K562 (cell line): ENCODE measurements around the gene ZNF804A. TPM values are rescaled to one million over a fixed set of nuclear protein-coding genes. Genes with fewer than 3 reads are reported as not detected.

Source experiments
- ATAC-seq: fragments of 200-7000 bp; cut with Tn5 transposase; 3 replicates; pipeline ENCODE4 v1.9.1; 2020; ENCODE audit warnings: moderate library complexity
- BruUV-seq: library from RNA; stranded (reverse); fragments of 400-500 nt; replicated peaks from 2 replicates; lab custom pipeline; 2021; lab: Mats Ljungman, UMichigan
- CTCF ChIA-PET: fragments of 300-600 bp; formaldehyde crosslinking; extraction: SDS; loops from one replicate; lab custom pipeline; 2021; ENCODE audit warnings: low intra/inter-chr PET ratio; lab: Yijun Ruan, JAX
- POLR2A ChIA-PET: fragments of 300-600, 350-650 bp; sonication (Branson Sonifier 250); formaldehyde crosslinking; extraction: SDS; loops from one replicate; lab custom pipeline; 2021; ENCODE audit warnings: antibody characterized with exemption, inconsistent platforms; lab: Yijun Ruan, JAX
- DNase-seq, 4 experiments: peaks; one replicate each; pipeline versions ENCODE4 v3.0.0 to v3.0.0-alpha.2; 2011 to 2018; ENCODE audit warnings: low spot score in 3 of 4, mixed read lengths in 3 of 4; ENCODE audit errors: extremely low read depth in 1 of 4
- FAIRE-seq: peaks from 2 replicates; lab custom pipeline; 2011; peaks lifted over from hg19 to GRCh38; lab: Jason Lieb, UNC
- H2AFZ ChIP-seq: 2 replicates; pipeline ENCODE4 v1.6.0; 2011; ENCODE audit warnings: low read depth, low read length, control low read depth, inconsistent platforms
- H3K27ac ChIP-seq: fragments of 200-600 bp; 3 replicates; pipeline ENCODE4 v1.8.0; 2011; ENCODE audit warnings: low read depth, mild to moderate bottlenecking, control low read depth, inconsistent platforms, low read length, moderate library complexity, mixed read lengths; ENCODE audit errors: extremely low read depth
- H3K27me3 ChIP-seq, 2 experiments: fragments of 300-600 bp in 1 of 2; 2 replicates in 1 of 2; 3 replicates in 1 of 2; pipeline versions ENCODE4 v1.6.0 to v1.8.0; 2011; ENCODE audit warnings: inconsistent platforms in 2 of 2, low read length in 2 of 2, mild to moderate bottlenecking in 1 of 2, mixed read lengths in 1 of 2, moderate library complexity in 1 of 2; ENCODE audit not compliant: control insufficient read depth in 2 of 2, insufficient read depth in 2 of 2
- H3K36me3 ChIP-seq: fragments of 300-600 bp; 3 replicates; pipeline ENCODE4 v1.8.0; 2011; ENCODE audit warnings: mild to moderate bottlenecking, low read length, inconsistent platforms; ENCODE audit not compliant: control insufficient read depth, insufficient read depth
- H3K4me1 ChIP-seq, 2 experiments: fragments of 200-600 bp in 1 of 2; replicated peaks in 1 of 2; 2 replicates in 1 of 2; 3 replicates in 1 of 2; pipeline versions ENCODE4 v1.5.1 to v1.8.0; 2011; ENCODE audit warnings: inconsistent platforms in 2 of 2, low read length in 2 of 2, mild to moderate bottlenecking in 1 of 2, mixed read lengths in 1 of 2, moderate library complexity in 1 of 2; ENCODE audit not compliant: control insufficient read depth in 2 of 2, insufficient read depth in 2 of 2
- H3K4me2 ChIP-seq: 2 replicates; pipeline ENCODE4 v1.6.1; 2011; ENCODE audit warnings: low read length, control low read depth, inconsistent platforms, mixed read lengths; ENCODE audit not compliant: insufficient read depth
- H3K4me3 ChIP-seq: fragments of 200-600 bp; sonication (generic), shearing (Covaris generic); 2 replicates; pipeline ENCODE4 v1.5.1; 2016; ENCODE audit warnings: control low read depth, inconsistent platforms
- H3K79me2 ChIP-seq: fragments of 200-600 bp; 3 replicates; pipeline ENCODE4 v1.8.0; 2011; ENCODE audit warnings: low read length, inconsistent platforms; ENCODE audit not compliant: control insufficient read depth, insufficient read depth
- H3K9ac ChIP-seq, 2 experiments: 2 replicates each; pipeline versions ENCODE4 v1.6.0 to v1.6.1; 2011; ENCODE audit warnings: low read depth in 2 of 2, low read length in 2 of 2, control low read depth in 1 of 2, inconsistent platforms in 1 of 2, mild to moderate bottlenecking in 1 of 2, mixed read lengths in 1 of 2; ENCODE audit not compliant: insufficient read depth in 1 of 2
- H3K9me1 ChIP-seq: one replicate; pipeline ENCODE4 v1.6.0; 2011; ENCODE audit warnings: inconsistent platforms, mild to moderate bottlenecking, low read length, moderate library complexity; ENCODE audit not compliant: control insufficient read depth, insufficient read depth
- H3K9me3 ChIP-seq: replicated peaks from 2 replicates; pipeline ENCODE4 v1.5.1; 2011; ENCODE audit warnings: low read depth, low read length, inconsistent platforms; ENCODE audit not compliant: control insufficient read depth, insufficient read depth
- H4K20me1 ChIP-seq: replicated peaks from 2 replicates; pipeline ENCODE4 v1.6.1; 2011; ENCODE audit warnings: low read length, inconsistent platforms, mixed read lengths; ENCODE audit not compliant: control insufficient read depth, insufficient read depth
- DACH1 ChIP-seq: fragments of 450-650 bp; IDR thresholded peaks from 2 replicates; pipeline ENCODE4 v1.6.1; 2018; ENCODE audit not compliant: partially characterized antibody
- EHMT2 ChIP-seq: fragments of 450-650 bp; IDR thresholded peaks from 2 replicates; pipeline ENCODE4 v1.6.1; 2018; ENCODE audit warnings: antibody characterized with exemption
- EWSR1 ChIP-seq: fragments of 450-650 bp; IDR thresholded peaks from 2 replicates; pipeline ENCODE4 v1.6.1; 2018; ENCODE audit warnings: borderline replicate concordance, mild to moderate bottlenecking, low read depth, moderate library complexity; ENCODE audit not compliant: partially characterized antibody
- FOXP1 ChIP-seq: sonication (generic); formaldehyde crosslinking; IDR thresholded peaks from 2 replicates; pipeline ENCODE4 v1.8.0; 2022; ENCODE audit warnings: mild to moderate bottlenecking, missing genetic modification reagents
- KAT7 ChIP-seq: sonication (generic); formaldehyde crosslinking; IDR thresholded peaks from 2 replicates; pipeline ENCODE4 v1.8.0; 2022; ENCODE audit warnings: missing genetic modification reagents, mild to moderate bottlenecking, borderline replicate concordance
- KLF13 ChIP-seq: fragments of 450-650 bp; IDR thresholded peaks from 2 replicates; pipeline ENCODE4 v1.6.1; 2016; ENCODE audit warnings: missing genetic modification characterization, low read depth, mild to moderate bottlenecking, missing compliant biosample characterization, moderate library complexity, borderline replicate concordance
- MAFF ChIP-seq: IDR thresholded peaks from 2 replicates; pipeline ENCODE4 v1.6.1; 2012; ENCODE audit warnings: low read length, improper control_type of control experiment
- MAFG ChIP-seq: fragments of 450-650 bp; conservative IDR thresholded peaks from 2 replicates; pipeline ENCODE4 v1.6.1; 2016; ENCODE audit warnings: missing genetic modification characterization, missing compliant biosample characterization
- MAFK ChIP-seq: IDR thresholded peaks from 2 replicates; pipeline ENCODE4 v1.6.1; 2011; ENCODE audit warnings: low read length, improper control_type of control experiment
- NCOR1 ChIP-seq: fragments of 450-650 bp; IDR thresholded peaks from 2 replicates; pipeline ENCODE4 v1.6.1; 2016; ENCODE audit warnings: mild to moderate bottlenecking, moderate library complexity
- ZNF316 ChIP-seq: fragments of 450-650 bp; IDR thresholded peaks from 2 replicates; pipeline ENCODE4 v1.6.1; 2016
- ZNF778 ChIP-seq: fragments of 450-650 bp; formaldehyde crosslinking; IDR thresholded peaks from 2 replicates; pipeline ENCODE4 v1.4.0; 2020; ENCODE audit warnings: mild to moderate bottlenecking, moderate library complexity
- WGBS: fragments of 100-300 bp; shearing (Covaris generic); methylation state at CpG from one replicate; pipeline ENCODE4 v1.1.6; 2016; ENCODE audit warnings: low coverage, mixed read lengths; ENCODE audit not compliant: insufficient coverage; ENCODE audit errors: missing lambda C conversion rate; 5-methylcytosine and 5-hydroxymethylcytosine counted together
- in situ Hi-C: fragments of 300-500 bp; cut with MboI; formaldehyde crosslinking; loops from 4 replicates; pipeline ENCODE4 v1.15.0; 2018; ENCODE audit warnings: inconsistent platforms, mixed read lengths
- intact Hi-C: fragments of 100-400 bp; cut with micrococcal nuclease; formaldehyde crosslinking; loops from 2 replicates; pipeline ENCODE4 v1.14.2; 2022
- polyA plus RNA-seq, 8 experiments: library from polyadenylated mRNA; depleted of rRNA in 4 of 8; stranded (reverse) in 5 of 8; unstranded in 3 of 8; fragments of >200 nt; fragmentation: Nextera tagmentation in 2 of 8; fragmentation: Illumina TruSeq in 1 of 8; extraction: Ambion mirVana in 2 of 8; extraction: Trizol in 1 of 8; gene quantifications; 2 replicates each; pipeline versions ENCODE4 v1.2.1 to v1.2.3, GENCODE V29; 2011 to 2014; ENCODE audit warnings: inconsistent platforms in 1 of 8, missing spikeins in 1 of 8
- total RNA-seq, 7 experiments: library from RNA; depleted of rRNA in 6 of 7; stranded (reverse); fragments of >200 nt in 6 of 7; fragmentation: Illumina TruSeq in 2 of 7; extraction: Trizol in 2 of 7; gene quantifications; 2 replicates each; pipeline versions ENCODE4 v1.2.1 to v1.2.3, GENCODE V29; 2011 to 2021; ENCODE audit warnings: low replicate concordance in 1 of 7
- TF ChIP-seq, protein P1 (sequence below): sonication (generic); formaldehyde crosslinking; IDR thresholded peaks from 2 replicates; pipeline ENCODE4 v1.8.1; 2023; ENCODE audit warnings: mild to moderate bottlenecking, missing genetic modification reagents
- TF ChIP-seq, protein P2 (sequence below): sonication (generic); formaldehyde crosslinking; IDR thresholded peaks from 2 replicates; pipeline ENCODE4 v1.9.0; 2022; ENCODE audit warnings: mild to moderate bottlenecking, missing genetic modification reagents
- TF ChIP-seq, protein P3 (sequence below): sonication (generic); formaldehyde crosslinking; IDR thresholded peaks from 2 replicates; pipeline ENCODE4 v1.8.0; 2022; ENCODE audit warnings: mild to moderate bottlenecking, missing genetic modification reagents
- TF ChIP-seq, protein P4 (sequence below): fragments of 450-650 bp; formaldehyde crosslinking; IDR thresholded peaks from 2 replicates; pipeline ENCODE4 v1.4.0; 2020; ENCODE audit warnings: mild to moderate bottlenecking, moderate library complexity
- TF ChIP-seq, protein P5 (sequence below): fragments of 250-450 bp; sonication (Bioruptor Pico); IDR thresholded peaks from 2 replicates; pipeline ENCODE4 v1.8.0; 2022; ENCODE audit warnings: inconsistent platforms

ZNF804A gene
- total and polyA plus RNA-seq, 9 of the 15 experiments (the other 6 are each of a cell fraction or from before 2014, with no cell fraction given) = 0.01 to 1.2 (median 0.73) TPM

DNA sequence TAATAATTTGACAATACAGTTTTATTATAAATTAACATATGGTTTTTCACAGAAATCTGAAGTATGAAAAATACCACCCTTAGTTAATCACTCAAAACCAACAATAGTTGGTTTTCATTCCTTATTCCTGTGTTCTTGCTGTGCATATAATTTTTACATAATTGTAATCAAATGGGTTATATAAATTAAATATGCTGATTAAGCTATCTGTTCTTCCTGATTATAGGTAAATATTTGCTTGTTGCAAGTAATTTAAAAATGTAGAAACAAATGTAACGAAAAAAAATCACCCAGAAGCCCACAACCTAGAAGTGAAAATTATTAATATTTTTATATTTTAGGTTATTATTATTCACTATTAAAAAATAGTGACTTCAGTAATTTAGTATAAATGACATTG lies 98.3 kb downstream of the ZNF804A start (continued):
- TF ChIP-seq, protein P1, sequence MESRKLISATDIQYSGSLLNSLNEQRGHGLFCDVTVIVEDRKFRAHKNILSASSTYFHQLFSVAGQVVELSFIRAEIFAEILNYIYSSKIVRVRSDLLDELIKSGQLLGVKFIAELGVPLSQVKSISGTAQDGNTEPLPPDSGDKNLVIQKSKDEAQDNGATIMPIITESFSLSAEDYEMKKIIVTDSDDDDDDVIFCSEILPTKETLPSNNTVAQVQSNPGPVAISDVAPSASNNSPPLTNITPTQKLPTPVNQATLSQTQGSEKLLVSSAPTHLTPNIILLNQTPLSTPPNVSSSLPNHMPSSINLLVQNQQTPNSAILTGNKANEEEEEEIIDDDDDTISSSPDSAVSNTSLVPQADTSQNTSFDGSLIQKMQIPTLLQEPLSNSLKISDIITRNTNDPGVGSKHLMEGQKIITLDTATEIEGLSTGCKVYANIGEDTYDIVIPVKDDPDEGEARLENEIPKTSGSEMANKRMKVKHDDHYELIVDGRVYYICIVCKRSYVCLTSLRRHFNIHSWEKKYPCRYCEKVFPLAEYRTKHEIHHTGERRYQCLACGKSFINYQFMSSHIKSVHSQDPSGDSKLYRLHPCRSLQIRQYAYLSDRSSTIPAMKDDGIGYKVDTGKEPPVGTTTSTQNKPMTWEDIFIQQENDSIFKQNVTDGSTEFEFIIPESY (CRISPR knock-in tag) = no peak
- TF ChIP-seq DACH1 (no peak), FOXP1 (CRISPR knock-in tag) (no peak), ZNF316 (peak; percentile 78), KAT7 (CRISPR knock-in tag) (no peak)
- TF ChIP-seq, protein P2, sequence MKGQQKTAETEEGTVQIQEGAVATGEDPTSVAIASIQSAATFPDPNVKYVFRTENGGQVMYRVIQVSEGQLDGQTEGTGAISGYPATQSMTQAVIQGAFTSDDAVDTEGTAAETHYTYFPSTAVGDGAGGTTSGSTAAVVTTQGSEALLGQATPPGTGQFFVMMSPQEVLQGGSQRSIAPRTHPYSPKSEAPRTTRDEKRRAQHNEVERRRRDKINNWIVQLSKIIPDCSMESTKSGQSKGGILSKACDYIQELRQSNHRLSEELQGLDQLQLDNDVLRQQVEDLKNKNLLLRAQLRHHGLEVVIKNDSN (CRISPR knock-in tag) = no peak
- TF ChIP-seq, protein P3, sequence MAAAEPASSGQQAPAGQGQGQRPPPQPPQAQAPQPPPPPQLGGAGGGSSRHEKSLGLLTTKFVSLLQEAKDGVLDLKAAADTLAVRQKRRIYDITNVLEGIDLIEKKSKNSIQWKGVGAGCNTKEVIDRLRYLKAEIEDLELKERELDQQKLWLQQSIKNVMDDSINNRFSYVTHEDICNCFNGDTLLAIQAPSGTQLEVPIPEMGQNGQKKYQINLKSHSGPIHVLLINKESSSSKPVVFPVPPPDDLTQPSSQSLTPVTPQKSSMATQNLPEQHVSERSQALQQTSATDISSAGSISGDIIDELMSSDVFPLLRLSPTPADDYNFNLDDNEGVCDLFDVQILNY = no peak

DNA sequence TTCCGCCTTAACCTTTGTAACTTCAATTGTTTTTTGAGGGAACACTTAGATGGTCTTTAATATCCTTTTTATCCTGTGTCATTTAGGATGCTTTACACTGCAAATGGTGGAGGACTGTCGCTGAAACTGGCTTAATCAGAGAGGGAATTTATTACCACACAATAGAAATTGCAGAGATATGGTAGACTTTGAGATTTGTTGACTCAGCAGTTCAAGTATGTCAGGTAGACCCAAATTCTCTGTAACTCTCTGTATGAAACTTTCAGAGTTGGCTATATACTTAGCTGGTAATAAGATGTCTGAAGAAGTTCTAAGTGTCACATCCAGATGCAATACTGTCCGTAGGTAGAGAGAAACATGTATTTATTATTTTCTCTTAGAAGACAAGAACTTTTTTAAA lies 100.1 kb downstream of the ZNF804A start:
- no TSS peak for BruUV-seq
- no peaks in the 10 kb centered on the region for H4K20me1 ChIP-seq
- H2AFZ ChIP-seq = no peak overlapping the region
- no peak overlapping the region for H3K4me2 ChIP-seq
- H3K4me3 ChIP-seq = no peak overlapping the region
- 10% methylated on average over 3 of the region's 3 CpGs for WGBS
- no peak for ATAC-seq
- no peaks in the 10 kb centered on the region for H3K9me1 ChIP-seq
- no peaks in the 10 kb centered on the region for H3K36me3 ChIP-seq
- ChIA-PET POLR2A (no interaction called here), CTCF (no interaction called here)
- H3K79me2 ChIP-seq = no peaks in the 10 kb centered on the region
- DNase-seq = no peak
- no peaks in the 10 kb centered on the region for H3K4me1 ChIP-seq
- no peaks in the 10 kb centered on the region for H3K9me3 ChIP-seq
- intact Hi-C loops (no loop called here), in situ Hi-C loops (no loop called here)
- no peaks in the 10 kb centered on the region for H3K27me3 ChIP-seq
- no peak overlapping the region for H3K27ac ChIP-seq
- no peak overlapping the region for H3K9ac ChIP-seq
- FAIRE-seq = no peak
- TF ChIP-seq KLF13 (tag) (no peak), MAFK (peak; percentile 87), EHMT2 (no peak), NCOR1 (no peak), MAFG (peak; percentile 78), EWSR1 (no peak), MAFF (peak; percentile 80), ZNF778 (CRISPR knock-in tag) (no peak)
- TF ChIP-seq, protein P4, sequence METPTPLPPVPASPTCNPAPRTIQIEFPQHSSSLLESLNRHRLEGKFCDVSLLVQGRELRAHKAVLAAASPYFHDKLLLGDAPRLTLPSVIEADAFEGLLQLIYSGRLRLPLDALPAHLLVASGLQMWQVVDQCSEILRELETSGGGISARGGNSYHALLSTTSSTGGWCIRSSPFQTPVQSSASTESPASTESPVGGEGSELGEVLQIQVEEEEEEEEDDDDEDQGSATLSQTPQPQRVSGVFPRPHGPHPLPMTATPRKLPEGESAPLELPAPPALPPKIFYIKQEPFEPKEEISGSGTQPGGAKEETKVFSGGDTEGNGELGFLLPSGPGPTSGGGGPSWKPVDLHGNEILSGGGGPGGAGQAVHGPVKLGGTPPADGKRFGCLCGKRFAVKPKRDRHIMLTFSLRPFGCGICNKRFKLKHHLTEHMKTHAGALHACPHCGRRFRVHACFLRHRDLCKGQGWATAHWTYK (CRISPR knock-in tag) = no peak
- TF ChIP-seq, protein P5, sequence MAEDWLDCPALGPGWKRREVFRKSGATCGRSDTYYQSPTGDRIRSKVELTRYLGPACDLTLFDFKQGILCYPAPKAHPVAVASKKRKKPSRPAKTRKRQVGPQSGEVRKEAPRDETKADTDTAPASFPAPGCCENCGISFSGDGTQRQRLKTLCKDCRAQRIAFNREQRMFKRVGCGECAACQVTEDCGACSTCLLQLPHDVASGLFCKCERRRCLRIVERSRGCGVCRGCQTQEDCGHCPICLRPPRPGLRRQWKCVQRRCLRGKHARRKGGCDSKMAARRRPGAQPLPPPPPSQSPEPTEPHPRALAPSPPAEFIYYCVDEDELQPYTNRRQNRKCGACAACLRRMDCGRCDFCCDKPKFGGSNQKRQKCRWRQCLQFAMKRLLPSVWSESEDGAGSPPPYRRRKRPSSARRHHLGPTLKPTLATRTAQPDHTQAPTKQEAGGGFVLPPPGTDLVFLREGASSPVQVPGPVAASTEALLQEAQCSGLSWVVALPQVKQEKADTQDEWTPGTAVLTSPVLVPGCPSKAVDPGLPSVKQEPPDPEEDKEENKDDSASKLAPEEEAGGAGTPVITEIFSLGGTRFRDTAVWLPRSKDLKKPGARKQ (CRISPR knock-in tag) = no peak
